Muscle layer of colon (tissue), 2 donors: ENCODE data around the gene MAP3K7CL.

Source experiments
- H3K27ac ChIP-seq: one replicate; pipeline ENCODE4 v1.7.0; 2013; ENCODE audit warnings: low read depth, mild to moderate bottlenecking, low read length, moderate library complexity
- H3K27me3 ChIP-seq, 2 donors: one replicate each; pipeline ENCODE4 v1.7.0; 2013; ENCODE audit warnings: low read length in 2 of 2, mild to moderate bottlenecking in 2 of 2; ENCODE audit not compliant: insufficient read depth in 2 of 2, control insufficient read depth in 1 of 2
- H3K36me3 ChIP-seq: one replicate; pipeline ENCODE4 v1.7.0; 2013; ENCODE audit warnings: mild to moderate bottlenecking, low read length; ENCODE audit not compliant: insufficient read depth
- H3K4me1 ChIP-seq: one replicate; pipeline ENCODE4 v1.7.0; 2013; ENCODE audit warnings: mild to moderate bottlenecking, low read length; ENCODE audit not compliant: insufficient read depth
- H3K4me3 ChIP-seq, 2 donors: one replicate each; pipeline ENCODE4 v1.7.0; 2013; ENCODE audit warnings: low read length in 2 of 2, low read depth in 1 of 2, mild to moderate bottlenecking in 1 of 2, moderate library complexity in 1 of 2
- H3K9ac ChIP-seq: one replicate; pipeline ENCODE4 v1.7.0; 2013; ENCODE audit warnings: low read length
- H3K9me3 ChIP-seq: one replicate; pipeline ENCODE4 v1.7.0; 2013; ENCODE audit warnings: mild to moderate bottlenecking, low read length
- donor health status: abdominal sarcoma.
- donor health status: Adenocarcinoma of cecum.

MAP3K7CL gene

GRCh38 chr21:29218749-29219148 lies 88.3 kb downstream of the MAP3K7CL start:
- no peaks in the 10 kb centered on the region for H3K27me3 ChIP-seq
- H3K9me3 ChIP-seq, result no peaks in the 10 kb centered on the region
- peaks cover 7% of the 10 kb centered on the region for H3K4me1 ChIP-seq
- no peaks in the 10 kb centered on the region for H3K36me3 ChIP-seq
- no peak overlapping the region for H3K4me3 ChIP-seq
- H3K27ac ChIP-seq, result no peak overlapping the region
- no peak overlapping the region for H3K9ac ChIP-seq

DNA sequence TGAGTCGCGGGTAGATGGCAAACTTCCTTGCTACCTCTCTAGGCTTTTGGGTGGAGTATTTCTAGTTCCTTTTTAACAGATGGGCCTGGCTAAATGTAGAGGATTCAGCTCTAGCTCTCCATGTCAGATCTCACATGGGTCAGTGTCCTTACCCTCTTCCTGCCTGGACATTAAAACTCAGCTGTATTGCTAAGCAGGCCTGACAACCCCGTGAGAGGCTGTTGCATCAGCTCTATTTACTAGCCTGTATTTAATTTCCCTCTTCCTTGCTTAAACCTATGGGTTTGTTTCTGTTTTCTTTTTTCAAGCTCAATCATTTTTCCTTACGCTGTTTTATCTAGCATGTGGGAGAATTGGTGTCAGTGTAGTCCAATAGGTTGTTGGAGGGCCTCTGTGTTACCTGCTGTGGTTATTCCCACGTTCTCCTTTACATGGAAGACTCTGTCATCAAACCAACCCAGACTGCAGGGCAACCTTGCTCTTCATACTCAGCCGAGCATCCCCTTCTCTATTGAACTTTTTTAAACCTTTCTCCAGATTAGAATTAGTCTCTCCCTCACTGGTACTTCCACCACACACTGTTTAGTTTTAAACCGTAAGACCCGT lies 88.8 kb downstream of the MAP3K7CL start:
- Histone ChIP-seq H3K27ac (no peak overlapping the region), H3K4me3 (no peak overlapping the region), H3K36me3 (no peaks in the 10 kb centered on the region), H3K4me1 (peaks cover 7% of the 10 kb centered on the region), H3K27me3 (no peaks in the 10 kb centered on the region), H3K9ac (no peak overlapping the region), H3K9me3 (no peaks in the 10 kb centered on the region)

- Histone ChIP-seq H3K4me1 (no peaks in the 10 kb centered on the region), H3K9ac (no peak overlapping the region), H3K27me3 (no peaks in the 10 kb centered on the region), H3K9me3 (no peaks in the 10 kb centered on the region), H3K36me3 (no peaks in the 10 kb centered on the region), H3K27ac (no peak overlapping the region), H3K4me3 (no peak overlapping the region)
Observed at GRCh38 chr21:29221253-29221744, 90.9 kb downstream of the MAP3K7CL start.

DNA sequence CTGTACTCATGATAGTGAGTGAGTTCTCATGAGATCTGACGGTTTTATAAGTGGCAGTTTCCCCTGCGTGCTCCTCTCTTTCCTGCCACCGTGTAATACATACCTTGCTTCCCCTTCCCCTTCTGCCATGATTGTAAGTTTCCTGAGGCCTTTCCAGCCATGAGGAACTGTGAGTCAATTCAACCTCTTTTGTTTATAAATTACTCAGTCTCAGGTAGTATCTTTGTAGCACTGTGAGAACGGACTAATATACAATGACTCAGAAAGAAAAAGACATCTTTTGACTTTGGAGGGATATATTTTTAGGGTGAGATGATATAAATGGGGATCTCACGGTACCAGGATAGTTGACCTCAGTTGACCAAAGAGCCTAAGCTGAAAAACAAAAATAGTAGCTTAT lies 93.6 kb downstream of the MAP3K7CL start:
- no peaks in the 10 kb centered on the region for H3K4me1 ChIP-seq
- no peaks in the 10 kb centered on the region for H3K27me3 ChIP-seq
- H3K9me3 ChIP-seq, result no peaks in the 10 kb centered on the region
- no peak overlapping the region for H3K27ac ChIP-seq
- no peak overlapping the region for H3K4me3 ChIP-seq
- H3K36me3 ChIP-seq, result no peaks in the 10 kb centered on the region
- no peak overlapping the region for H3K9ac ChIP-seq
